HG03457 (cell line): ENCODE data around the gene RNF207.

ENCODE experiments used
- ATAC-seq: cut with Tn5 transposase; IDR thresholded peaks from one replicate; pipeline ENCODE4 v1.9.1; 2021; ENCODE audit warnings: moderate number of reproducible peaks; ENCODE audit not compliant: unreplicated experiment

RNF207 gene

GRCh38 chr1:6247651-6248050 is 41.7 kb downstream of the RNF207 start:
- ATAC-seq = no peak

- no peak for ATAC-seq
Measured at GRCh38 chr1:6248161-6248776, 42.4 kb downstream of the RNF207 start.

GRCh38 chr1:6248932-6249738 is 43.2 kb downstream of the RNF207 start:
- ATAC-seq = no peak

- ATAC-seq = no peak
Measured at GRCh38 chr1:6249739-6250689, 44.1 kb downstream of the RNF207 start.

GRCh38 chr1:6251233-6251632 is 45.3 kb downstream of the RNF207 start:
- ATAC-seq = no peak

- no peak for ATAC-seq
Measured at GRCh38 chr1:6251681-6252373, 45.9 kb downstream of the RNF207 start.

GRCh38 chr1:6252374-6252710 is 46.4 kb downstream of the RNF207 start:
- ATAC-seq = no peak

- no peak for ATAC-seq
Measured at GRCh38 chr1:6253380-6253779, 47.5 kb downstream of the RNF207 start.

- no peak for ATAC-seq
Measured at GRCh38 chr1:6254691-6255090, 48.8 kb downstream of the RNF207 start.

- no peak for ATAC-seq
Measured at GRCh38 chr1:6256645-6257044, 50.7 kb downstream of the RNF207 start.

- ATAC-seq = no peak
Measured at GRCh38 chr1:6257541-6258069, 51.7 kb downstream of the RNF207 start.

GRCh38 chr1:6258675-6259074 is 52.8 kb downstream of the RNF207 start:
- ATAC-seq = no peak

GRCh38 chr1:6259491-6260362 is 53.8 kb downstream of the RNF207 start:
- ATAC-seq = no peak

- ATAC-seq = no peak
Measured at GRCh38 chr1:6260433-6260934, 54.6 kb downstream of the RNF207 start.

- no peak for ATAC-seq
Measured at GRCh38 chr1:6260961-6261614, 55.2 kb downstream of the RNF207 start, which contains the start of gene GPR153. Gene GPR153 (minus strand): TSS chr1:6261098. CDS start chr1:6254905, 6,193 bp downstream.

- no peak for ATAC-seq
Measured at GRCh38 chr1:6261615-6261995, 55.7 kb downstream of the RNF207 start.

GRCh38 chr1:6262555-6263420 is 56.9 kb downstream of the RNF207 start:
- no peak for ATAC-seq

- ATAC-seq = no peak
Measured at GRCh38 chr1:6263716-6264115, 57.8 kb downstream of the RNF207 start.
